H1 (cell line): ENCODE results near the gene ASXL1.

Experiments used
- CTCF ChIP-seq, 3 experiments: IDR thresholded peaks; 1 replicate in 2 of 3; 2 replicates in 1 of 3; pipeline versions ENCODE4 v1.5.1 to v1.6.1; 2011; ENCODE audit warnings: low read length in 3 of 3, mild to moderate bottlenecking in 3 of 3, inconsistent platforms in 2 of 3, low read depth in 1 of 3, moderate library complexity in 1 of 3; ENCODE audit not compliant: insufficient read depth in 1 of 3; ENCODE audit errors: control extremely low read depth in 1 of 3
- EP300 ChIP-seq, 2 experiments: IDR thresholded peaks; 1 replicate in 1 of 2; 2 replicates in 1 of 2; pipeline ENCODE4 v1.6.1; 2011 to 2012; ENCODE audit warnings: low read depth in 2 of 2, low read length in 2 of 2, mild to moderate bottlenecking in 2 of 2, borderline replicate concordance in 1 of 2, inconsistent platforms in 1 of 2, moderate library complexity in 1 of 2
- POLR2A ChIP-seq, 2 experiments: IDR thresholded peaks; 1 replicate in 1 of 2; 2 replicates in 1 of 2; pipeline ENCODE4 v1.6.1; 2011; ENCODE audit warnings: low read depth in 2 of 2, low read length in 2 of 2, mild to moderate bottlenecking in 2 of 2; ENCODE audit errors: control extremely low read depth in 1 of 2

GRCh38 chr20:32315399-32315798, 42.7 kb upstream of the ASXL1 start:
- TF ChIP-seq POLR2A (IDR thresholded peaks at IDR 0.05; ENCODE audit: control extremely low read depth in 1 of 2, low read depth in 2 of 2, low read length in 2 of 2) (no peak), EP300 (IDR thresholded peaks at IDR 0.05; ENCODE audit: borderline replicate concordance in 1 of 2, low read depth in 2 of 2, low read length in 2 of 2) (no peak), CTCF (IDR thresholded peaks at IDR 0.05; ENCODE audit: control extremely low read depth in 1 of 3, insufficient read depth in 1 of 3, low read depth in 1 of 3, low read length in 3 of 3) (no peak)
